Posterior vena cava (tissue), 2 donors: ENCODE results near the gene TBRG4. TPM values are rescaled to one million over a fixed set of nuclear protein-coding genes. Genes with fewer than 3 reads are reported as not detected.

ENCODE experiments used
- DNase-seq: peaks from one replicate; pipeline ENCODE4 v3.0.0-alpha.2; 2020; ENCODE audit warnings: low spot score
- intact Hi-C, 2 donors: fragments of 100-400 bp; cut with DNase I; formaldehyde crosslinking; loops; one replicate each; pipeline versions ENCODE4 v1.14.1 to v1.14.2; 2022 to 2023
- total RNA-seq, 2 donors: library from RNA; stranded (reverse); fragmentation: NEBNext Ultra II Directional; extraction: Animal tissue kit (Norgen Biotek cat#: 25700); gene quantifications; one replicate each; pipeline ENCODE4 v1.2.1, GENCODE V29; 2021
- donor health status: DM: yes; HTN: yes; CAD: no.
- donor health status: DM: yes; HTN: yes; CAD: no.

The TBRG4 gene
- total RNA-seq, 2 donors from 2014 or later = 32.5 to 35.1 TPM

GRCh38 chr7:45085619-45086200 lies 25.8 kb downstream of the TBRG4 start:
- DNase-seq = no peak
- intact Hi-C loops = no loop called here

DNA sequence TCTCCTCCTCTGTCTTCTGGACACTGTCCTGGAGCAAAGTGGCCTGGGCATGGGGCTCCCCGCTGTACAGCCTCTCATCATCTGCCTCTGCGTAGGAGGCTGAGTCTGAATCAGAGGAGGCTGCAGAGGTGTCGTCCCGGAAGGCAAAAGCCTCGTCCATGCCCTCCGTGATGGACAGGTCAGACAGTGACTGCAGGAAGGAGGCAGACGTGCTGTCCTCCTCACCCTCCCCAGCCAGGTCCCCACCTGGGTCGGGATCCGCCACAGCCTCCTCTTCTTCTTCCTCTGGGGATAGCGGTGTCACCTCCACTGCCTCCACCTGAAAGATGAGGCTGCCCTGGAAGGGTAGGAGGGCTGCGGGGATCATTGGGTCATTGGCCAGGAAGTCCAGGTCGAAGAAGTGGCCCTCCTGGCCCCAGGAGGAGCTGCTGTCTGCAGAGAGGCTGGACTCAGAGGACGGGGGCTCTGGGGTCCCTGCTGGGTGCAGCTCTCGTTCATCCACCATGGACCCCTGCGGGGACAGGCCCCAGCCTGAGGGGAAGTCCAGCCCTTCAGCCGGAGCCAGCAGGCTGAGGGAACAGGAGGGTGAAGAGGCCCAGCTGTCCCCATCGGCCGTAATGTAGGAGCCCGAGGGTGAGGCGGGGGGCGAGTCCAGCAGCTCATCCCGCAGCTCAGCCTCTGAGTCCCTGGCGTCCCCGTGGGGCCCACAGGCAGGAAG lies 26.4 kb downstream of the TBRG4 start:
- DNase-seq = peak; percentile 75
- intact Hi-C loops = no loop called here

GRCh38 chr7:45084336-45084735 lies 27.2 kb downstream of the TBRG4 start:
- DNase-seq = peak; percentile 15
- intact Hi-C loops = no loop called here

DNA sequence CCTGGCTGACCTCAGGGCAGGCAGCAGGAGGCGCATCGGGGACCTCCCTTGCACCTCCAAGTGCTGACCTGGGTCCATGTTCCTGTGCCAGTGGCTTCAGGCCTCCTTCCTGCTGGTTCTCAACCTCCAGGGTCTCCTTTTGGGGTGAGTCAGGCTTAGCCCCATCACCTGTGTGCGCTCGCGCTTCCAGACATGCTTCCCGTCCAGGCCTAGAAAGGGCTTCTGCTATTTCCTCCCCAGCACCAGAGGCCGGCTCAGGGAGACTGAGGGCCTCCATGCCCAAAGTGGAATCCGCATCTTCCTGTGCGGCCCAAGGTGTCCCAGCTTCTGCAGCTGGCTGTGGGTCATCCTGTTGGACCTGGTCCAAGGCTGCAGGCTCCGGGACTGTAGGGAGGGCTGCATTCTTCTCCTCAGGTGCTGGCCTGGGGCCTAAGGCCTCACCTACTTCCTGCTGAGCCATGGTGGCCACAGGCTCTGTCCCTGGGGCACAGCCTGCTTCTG lies 28.6 kb downstream of the TBRG4 start:
- peak; percentile 80 for DNase-seq
- intact Hi-C loops = no loop called here

DNA sequence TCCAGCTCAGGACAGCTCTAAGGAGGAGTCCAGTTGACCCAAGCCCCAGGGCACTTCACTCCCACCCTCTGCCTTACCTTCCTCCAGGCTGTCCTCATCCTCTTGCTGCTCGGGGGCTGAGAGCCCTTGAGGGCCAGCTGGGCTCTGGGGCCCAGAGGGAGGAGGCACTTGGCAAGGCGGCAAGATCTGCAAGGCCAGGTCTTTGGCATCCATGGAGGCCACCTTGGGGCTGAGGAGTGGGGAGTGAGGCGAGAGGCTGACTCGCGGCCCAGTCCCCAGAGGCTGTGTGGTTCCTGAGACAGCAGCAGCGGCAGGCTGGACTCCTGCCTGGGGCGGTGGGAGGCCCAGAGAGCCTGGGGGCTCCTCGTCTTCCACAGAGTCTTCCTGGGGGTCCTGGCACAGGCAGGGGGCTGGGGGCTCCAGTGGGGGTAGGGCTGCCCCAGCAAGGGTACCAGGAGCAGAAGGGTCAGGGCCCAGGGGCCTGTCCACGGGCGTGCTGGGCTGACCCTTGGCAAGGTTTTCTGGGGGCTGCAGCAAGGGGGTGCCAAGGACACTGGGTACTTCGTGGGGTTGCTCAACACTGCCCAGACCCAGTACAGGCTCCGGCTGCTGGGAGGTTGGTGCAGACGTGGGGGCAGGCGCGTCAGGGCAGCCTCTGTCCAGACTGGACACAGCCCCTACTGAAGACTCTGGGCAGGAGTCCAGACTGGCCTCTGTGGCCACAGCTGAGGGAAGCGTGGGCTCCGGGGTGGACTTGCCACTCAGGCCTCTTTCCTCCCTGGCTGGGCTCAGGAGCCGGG lies 29.3 kb downstream of the TBRG4 start:
- peak; percentile 79 for DNase-seq
- intact Hi-C loops = no loop called here

DNA sequence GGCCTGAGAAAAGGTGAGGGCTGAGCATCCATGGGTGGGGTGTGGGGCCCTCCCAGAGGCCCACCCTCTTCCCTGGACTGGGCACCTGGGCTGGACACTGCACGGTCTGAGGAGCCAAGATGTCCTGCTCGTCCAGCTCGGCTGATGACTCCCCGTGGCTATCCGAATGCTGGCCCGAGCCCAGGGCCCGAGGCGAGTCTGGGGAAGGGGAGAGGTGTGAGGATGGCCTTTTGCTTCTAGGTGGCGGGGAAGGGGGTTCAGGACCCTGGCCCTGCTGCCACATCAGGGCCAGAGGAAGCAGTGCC lies 29.9 kb downstream of the TBRG4 start:
- peak; percentile 63 for DNase-seq
- intact Hi-C loops = no loop called here

DNA sequence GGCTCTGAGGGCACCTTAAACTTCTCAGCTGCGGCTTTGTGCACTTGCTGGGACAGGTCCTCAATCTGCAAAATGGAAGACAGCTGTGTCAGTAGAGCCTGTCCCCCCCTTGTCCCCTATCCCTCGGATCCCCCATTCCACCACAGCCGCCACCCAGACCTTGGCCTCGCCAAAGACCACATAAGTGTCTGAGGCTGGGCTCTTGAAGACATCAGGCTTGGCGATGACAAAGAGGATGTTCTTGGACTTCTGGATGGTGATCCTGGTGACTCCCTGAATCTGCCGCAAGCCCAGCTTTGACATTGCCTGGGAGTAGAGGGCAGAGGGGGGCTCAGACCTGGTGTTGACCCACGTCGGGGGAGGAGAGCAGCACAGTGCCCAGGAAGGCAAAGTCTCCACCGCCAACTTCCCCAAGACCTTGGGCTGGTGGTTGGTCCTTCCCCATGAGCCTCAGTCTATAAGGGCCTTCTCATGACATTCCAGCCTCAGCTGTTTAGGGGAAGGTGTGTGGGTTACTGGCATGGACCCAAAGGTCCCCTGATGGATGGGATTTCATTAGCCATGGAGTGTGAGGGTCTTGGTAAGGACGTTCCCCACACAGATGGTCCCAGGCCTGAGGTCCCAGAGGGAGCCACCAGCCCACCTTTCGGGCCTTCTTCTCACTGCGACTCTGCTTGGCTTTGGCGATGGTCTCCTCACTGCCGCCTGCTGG lies 30.4 kb downstream of the TBRG4 start:
- peak; percentile 77 for DNase-seq
- intact Hi-C loops = no loop called here

DNA sequence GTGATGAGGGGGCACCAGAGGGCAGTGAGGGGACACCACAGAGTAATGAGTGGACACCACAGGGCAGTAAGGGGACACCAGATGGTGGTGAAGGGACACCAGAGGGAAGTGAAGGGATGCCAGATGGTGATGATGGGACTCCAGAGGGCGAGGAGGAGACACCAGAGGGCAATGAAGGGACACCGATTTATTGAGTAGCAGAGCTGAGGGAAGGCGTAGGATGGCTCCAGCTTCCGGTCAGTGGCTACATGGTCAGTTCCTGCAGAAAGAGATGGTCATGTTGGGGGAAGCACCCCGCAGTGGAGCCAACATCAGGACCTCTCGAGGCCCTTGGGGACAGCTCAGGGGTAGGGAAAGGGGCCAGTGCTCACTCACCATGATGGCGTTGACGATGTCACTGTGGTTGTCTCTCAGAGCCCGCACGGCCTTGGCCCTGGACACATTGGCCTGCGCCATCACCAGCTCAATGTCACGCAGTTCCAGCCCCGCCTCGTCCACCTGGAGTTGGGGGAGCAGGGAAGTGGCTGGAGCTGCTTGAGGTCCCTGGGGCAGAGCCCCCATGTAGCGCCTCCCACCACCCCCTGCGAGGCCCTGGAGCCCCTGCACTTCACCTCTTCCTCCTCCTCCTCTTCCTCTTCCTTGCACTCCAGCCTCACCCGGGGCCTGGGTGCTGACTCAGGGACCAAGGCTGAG lies 31.1 kb downstream of the TBRG4 start:
- DNase-seq = peak; percentile 80
- intact Hi-C loops = no loop called here

- intact Hi-C loops = loop anchor here in 1 of 2 donors (10.0 kb wide), 1 partner anchor 1937 kb away; no protein-coding TSS in a partner anchor
- no peak for DNase-seq
Measured at GRCh38 chr7:45078125-45078681, 33.3 kb downstream of the TBRG4 start.

DNA sequence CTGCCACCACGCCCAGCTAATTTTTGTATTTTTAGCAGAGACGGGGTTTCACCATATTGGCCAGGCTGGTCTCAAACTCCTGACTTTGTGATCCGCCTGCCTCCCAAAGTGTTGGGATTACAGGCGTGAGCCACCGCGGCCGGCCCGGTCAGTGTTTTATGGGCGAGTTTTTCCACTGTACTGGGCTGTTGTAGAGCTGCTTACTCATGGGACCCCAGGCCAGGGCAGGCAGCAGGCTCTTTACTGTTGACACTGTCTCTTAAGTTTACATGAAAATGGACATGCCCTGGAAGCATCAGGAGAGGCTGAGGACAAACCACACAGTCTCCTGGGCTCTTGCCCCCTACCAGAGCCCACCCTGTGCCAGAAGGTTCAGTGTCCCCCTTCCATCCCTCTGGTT lies 33.9 kb downstream of the TBRG4 start:
- intact Hi-C loops = loop anchor here in 1 of 2 donors (10.0 kb wide), 1 partner anchor 1937 kb away; no protein-coding TSS in a partner anchor

DNA sequence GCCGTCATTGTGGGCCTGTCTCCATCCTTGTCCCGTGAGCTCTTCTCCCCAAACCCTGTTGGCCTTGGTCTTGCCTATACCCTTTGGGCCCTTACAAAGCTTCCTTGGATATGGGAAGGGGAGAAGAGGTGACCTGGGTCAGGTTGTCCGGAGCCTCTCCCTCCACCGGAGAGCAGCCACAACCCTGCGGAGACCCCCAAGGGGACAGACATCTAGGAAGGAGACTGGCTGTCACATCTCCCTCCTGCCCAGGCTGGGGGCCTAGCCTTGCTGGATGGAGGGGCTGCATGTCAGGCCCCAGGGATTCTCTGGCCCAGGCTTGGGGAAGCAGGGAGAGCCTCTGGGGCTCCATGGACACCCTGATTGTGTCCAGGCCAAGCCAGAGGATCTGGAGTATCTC lies 34.6 kb downstream of the TBRG4 start:
- no peak for DNase-seq
- intact Hi-C loops = loop anchor here in 1 of 2 donors (10.0 kb wide), 1 partner anchor 1938 kb away; no protein-coding TSS in a partner anchor

More for the DNA sequence above, 33.9 kb downstream of the TBRG4 start:
- DNase-seq = peak; percentile 73

DNA sequence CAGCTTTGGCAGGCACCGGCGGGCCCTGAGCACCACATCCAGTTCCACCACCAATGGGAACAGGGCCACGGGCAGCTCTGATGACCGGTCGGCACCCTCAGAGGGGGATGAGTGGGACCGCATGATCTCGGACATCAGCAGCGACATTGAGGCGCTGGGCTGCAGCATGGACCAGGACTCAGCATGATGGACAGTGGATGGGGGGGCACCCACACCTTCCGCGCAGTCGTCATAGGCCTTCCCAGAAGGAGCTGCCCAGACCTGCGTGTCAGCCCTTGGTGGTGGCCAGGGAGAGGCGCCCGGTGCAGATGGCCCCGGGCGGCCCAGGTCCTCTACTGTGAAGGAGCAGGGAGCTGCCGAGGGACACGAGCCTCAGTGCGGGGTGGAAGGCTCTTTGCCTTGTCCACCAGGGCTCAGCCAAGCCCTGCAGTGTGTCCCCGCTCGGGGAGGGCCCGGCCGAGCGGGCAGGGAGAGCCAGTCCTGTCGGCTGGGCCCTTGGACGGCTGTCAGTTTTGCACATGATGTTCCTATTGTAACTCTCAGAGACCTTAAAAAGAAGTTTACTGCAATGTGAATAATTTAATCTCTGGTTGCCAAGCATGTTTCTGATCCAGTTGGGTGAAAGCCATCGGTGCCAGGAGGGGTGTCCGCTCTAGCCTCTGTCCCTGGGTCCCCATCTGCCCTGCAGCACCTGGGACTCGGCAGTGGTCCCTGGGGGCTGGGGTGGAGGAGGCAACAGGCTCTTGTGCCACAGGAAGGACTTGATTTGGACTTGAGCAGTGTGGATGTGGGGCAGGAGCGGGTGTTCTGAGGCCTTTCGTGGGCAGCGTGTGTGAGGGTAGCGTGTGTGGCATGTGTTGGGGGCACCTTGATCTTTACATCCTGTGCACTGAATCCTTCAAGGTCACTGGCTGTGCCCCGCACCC lies 35.4 kb downstream of the TBRG4 start:
- intact Hi-C loops = loop anchor here in 1 of 2 donors (10.0 kb wide), 1 partner anchor 1939 kb away; no protein-coding TSS in a partner anchor
- no peak for DNase-seq

DNA sequence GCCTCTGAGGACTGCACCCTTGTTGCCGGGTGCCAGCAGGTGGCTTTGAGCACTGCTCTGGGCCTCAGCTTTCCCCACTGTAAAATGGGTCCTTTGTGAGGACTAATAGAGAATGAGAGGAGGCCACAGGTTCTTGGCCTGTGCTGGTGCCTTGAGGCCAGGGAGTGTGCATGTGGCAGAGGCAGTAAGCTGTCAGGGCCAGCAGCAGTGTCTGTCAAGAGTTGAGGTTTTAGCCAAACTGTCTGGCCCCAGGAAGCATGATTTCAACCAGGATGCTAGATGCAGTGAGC lies 36.2 kb downstream of the TBRG4 start:
- DNase-seq = no peak
- intact Hi-C loops = loop anchor here in 1 of 2 donors (10.0 kb wide), 1 partner anchor 1940 kb away; no protein-coding TSS in a partner anchor

GRCh38 chr7:45074528-45075354 lies 36.8 kb downstream of the TBRG4 start:
- intact Hi-C loops = loop anchor here in 1 of 2 donors (10.0 kb wide), 1 partner anchor 1940 kb away; no protein-coding TSS in a partner anchor
- no peak for DNase-seq

GRCh38 chr7:45073786-45074527 lies 37.5 kb downstream of the TBRG4 start:
- intact Hi-C loops = loop anchor here in 1 of 2 donors (10.0 kb wide), 1 partner anchor 1941 kb away; no protein-coding TSS in a partner anchor
- DNase-seq = peak; percentile 68
